GM18951 (cell line): ENCODE measurements around the gene EEIG2.

Experiments
- POLR2A ChIP-seq: IDR thresholded peaks from 4 replicates; pipeline ENCODE4 v1.6.1; 2011; ENCODE audit warnings: mild to moderate bottlenecking; ENCODE audit not compliant: insufficient read length, insufficient read depth; ENCODE audit errors: extremely low read depth
- in situ Hi-C: fragments of 300-500 bp; cut with MboI; formaldehyde crosslinking; loops from one replicate; pipeline ENCODE4 v1.12.0; 2022; ENCODE audit warnings: low sequenced_read_pairs, mixed read lengths, inconsistent platforms; ENCODE audit not compliant: unreplicated experiment

EEIG2 gene

DNA sequence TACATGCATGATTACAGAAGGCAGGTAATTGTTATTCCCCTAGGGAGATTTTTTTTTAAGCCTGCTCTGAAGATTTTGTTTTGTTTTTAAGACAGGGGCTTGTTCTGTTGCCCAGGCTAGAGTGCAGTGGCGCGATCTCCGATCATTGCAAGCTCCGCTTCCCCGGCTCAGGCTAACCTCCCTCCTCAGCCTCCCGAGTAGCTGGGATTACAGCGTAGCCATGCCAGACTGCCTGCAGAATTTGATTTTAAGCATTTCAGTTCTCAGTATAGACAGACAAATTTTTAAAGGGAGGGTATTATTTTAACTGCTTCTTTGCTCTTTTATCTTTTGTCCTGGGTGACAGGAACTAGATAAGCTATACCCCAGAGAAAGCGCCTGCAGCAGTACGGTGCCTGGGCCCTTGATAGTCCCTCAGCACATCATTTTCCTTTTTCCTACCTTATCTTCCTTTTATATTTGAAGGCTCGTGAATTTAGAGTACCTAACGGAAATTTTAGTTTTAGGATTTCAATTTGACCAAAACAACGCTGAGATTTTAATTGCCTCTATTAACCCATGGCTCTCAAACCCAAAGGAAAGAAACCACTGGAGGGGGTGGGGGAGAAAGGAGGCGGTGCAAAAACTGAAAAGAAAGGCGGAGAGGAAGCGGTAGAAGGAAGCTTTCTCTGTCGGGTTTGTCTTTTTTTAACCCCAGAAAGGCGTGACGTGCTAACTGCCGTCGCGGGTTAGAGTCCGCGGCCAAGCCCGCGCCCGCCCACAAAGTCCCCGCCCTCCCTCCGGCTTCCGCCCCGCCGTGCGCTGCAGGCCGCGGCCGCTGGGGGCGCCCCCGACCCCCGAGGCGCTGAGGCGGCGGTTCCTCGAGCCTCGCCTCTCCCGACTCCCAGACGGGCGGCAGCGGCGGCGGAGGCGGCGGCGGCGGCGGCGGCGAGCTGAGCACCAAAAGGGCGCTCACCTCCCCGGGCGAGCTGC, at the start of gene EEIG2:
TSS of gene EEIG2 (plus strand) at position 886 of the 972 bp plus-strand sequence. CDS start 329 bp downstream, outside the sequence.
- in situ Hi-C loops, result loop anchor here (10.0 kb wide), 1 partner anchor 45 kb away; no protein-coding TSS in a partner anchor
- peak; percentile 54 for TF ChIP-seq POLR2A

DNA sequence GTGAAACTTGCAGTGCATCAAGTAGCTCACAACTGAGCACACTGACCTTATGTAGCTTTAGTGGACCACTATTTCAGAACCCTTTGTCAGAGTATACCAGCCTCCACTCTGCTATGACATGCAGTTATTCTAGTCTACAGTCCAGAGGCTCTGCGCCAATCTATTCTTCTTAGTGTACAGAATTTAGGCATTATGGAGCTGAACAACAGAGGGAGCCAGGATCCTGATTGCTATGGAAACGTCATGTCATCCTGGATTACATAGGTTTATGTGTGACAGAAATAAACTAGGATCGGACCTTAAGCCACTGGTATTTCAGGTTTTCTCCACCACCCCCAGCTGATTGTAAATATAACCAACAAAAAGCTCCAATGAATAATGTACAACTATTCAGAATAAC, 48.1 kb upstream of the EEIG2 start:
- TF ChIP-seq POLR2A, result no peak
- in situ Hi-C loops, result loop anchor here (10.0 to 25.0 kb wide), 2 partner anchors 53 to 126 kb away; partner anchors contain the start of gene EEIG2

DNA sequence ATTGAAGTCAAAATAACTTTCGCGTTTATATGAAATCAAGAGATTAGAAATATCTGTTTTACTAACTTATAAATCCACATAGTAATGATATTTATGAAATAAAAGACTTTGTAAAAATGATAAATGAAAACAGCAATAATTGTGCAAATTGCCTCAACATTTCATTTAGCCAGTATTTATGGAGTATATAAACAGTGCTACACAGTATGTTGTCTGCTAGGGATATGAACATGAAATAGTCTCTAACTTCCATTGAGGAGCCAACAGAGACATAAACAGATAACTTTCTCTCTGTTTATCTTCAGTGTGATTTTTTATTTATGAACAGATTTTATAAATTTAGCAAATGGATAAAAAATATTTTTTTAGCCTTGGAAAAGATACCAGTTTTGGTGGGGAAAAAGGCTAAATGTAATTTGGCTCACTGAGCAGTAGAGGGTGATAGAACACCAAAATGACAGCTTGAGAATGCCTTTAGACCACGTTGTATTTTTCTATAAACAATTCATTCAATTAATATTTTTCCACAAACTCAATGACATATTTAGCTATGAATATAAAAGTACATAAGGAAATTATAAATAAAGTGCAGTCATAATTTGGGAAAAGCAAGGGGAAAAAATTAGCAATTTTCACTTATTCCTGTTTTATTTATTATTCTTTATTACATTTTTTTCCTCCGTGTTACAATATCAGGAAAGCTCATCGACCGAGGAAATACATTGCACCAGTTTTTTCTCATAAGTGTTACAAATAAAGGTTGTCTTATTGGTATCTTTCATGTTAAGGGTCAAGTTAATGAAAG, 47.5 kb upstream of the EEIG2 start:
- in situ Hi-C loops, result loop anchor here (10.0 to 25.0 kb wide), 2 partner anchors 52 to 125 kb away; partner anchors contain the start of gene EEIG2
- TF ChIP-seq POLR2A, result no peak

DNA sequence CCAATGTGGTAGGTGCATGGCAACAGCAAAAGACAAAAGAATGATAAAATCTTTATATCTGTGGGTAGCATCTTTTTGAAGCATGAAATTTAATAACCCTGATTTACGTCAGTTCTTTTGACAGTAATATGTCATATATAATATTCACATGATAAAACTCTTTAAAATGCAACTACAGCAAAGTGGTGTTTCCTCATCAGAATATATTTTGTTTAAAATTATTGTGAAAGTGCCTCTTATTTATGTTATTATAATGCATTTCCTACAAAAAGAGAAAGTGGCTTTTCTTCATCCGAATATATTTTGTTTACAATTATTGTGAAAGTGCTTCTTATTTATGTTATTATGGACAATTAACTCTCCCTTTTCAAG, 46.9 kb upstream of the EEIG2 start:
- TF ChIP-seq POLR2A, result no peak
- in situ Hi-C loops, result loop anchor here (10.0 to 25.0 kb wide), 2 partner anchors 52 to 124 kb away; partner anchors contain the start of gene EEIG2

DNA sequence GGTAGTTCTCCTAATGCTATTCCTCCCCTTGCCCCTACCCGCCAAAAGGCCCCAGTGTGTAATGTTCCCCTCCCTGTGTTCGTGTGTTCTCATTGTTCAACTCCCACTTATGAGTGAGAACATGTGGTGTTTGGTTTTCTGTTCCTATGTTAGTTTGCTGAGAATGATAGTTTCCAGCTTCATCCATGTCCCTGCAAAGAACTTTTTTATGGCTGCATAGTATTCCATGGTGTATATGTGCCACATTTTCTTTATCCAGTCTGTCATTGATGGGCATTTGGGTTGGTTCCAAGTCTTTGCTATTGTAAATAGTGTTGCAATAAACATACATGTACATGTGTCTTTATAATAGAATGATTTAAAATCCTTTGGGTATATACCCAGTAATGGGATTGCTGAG, 46.0 kb upstream of the EEIG2 start:
- in situ Hi-C loops, result loop anchor here (10.0 to 25.0 kb wide), 2 partner anchors 51 to 123 kb away; partner anchors contain the start of gene EEIG2

DNA sequence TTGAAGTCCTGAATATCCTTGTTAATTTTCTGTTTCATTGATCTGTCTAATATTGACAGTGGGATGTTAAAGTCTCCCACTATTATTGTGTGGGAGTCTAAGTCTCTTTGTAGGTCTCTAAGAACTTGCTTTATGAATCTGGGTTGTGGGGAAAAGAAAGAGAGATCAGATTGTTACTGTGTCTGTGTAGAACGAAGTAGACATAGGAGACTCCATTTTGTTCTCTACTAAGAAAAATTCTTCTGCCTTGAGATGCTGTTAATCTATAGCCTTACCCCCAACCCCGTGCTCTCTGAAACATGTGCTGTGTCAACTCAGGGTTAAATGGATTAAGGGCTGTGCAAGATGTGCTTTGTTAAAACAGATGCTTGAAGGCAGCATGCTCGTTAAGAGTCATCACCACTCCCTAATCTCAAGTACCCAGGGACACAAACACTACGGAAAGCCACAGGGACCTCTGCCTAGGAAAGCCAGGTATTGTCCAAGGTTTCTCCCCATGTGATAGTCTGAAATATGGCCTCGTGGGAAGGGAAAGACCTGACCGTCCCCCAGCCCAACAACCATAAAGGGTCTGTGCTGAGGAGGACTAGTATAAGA, 42.5 kb upstream of the EEIG2 start:
- in situ Hi-C loops, result loop anchor here (10.0 to 25.0 kb wide), 2 partner anchors 47 to 120 kb away; partner anchors contain the start of gene EEIG2

DNA sequence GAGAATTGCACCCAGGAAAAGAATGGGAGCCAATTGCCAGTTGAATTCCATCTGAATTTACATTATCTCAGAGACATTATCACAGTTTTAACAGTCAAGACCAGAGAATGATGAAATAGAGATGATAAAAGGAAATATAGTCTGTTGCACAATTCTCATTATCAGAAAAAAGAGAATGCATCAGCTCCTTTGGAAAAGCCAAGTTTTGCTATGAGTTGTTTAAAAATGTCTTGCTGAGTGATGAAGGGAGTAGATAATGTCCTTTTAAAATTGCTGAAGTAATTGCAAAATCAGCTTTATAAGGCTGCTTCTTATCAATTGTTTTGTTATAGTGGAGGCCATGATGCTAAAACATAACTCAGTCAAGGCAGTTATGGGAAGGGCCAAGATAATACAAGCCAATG, 37.9 kb upstream of the EEIG2 start:
- no peak for TF ChIP-seq POLR2A
- in situ Hi-C loops, result loop anchor here (25.0 kb wide), 1 partner anchor 115 kb away; no protein-coding TSS in a partner anchor

DNA sequence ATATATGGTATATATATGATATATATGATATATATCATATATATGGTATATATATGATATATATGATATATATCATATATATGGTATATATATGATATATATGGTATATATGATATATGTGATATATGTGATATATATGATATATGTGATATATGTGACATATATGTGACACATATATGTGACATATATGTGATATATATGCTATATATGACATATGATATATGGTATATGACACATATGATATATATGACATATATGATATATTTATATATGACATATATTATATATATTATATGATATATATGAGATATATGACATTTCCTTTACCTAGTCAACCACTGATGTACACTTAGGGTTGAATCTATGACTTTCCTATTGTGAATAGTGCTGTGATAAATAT, 36.1 kb upstream of the EEIG2 start:
- no peak for TF ChIP-seq POLR2A
- in situ Hi-C loops, result loop anchor here (25.0 kb wide), 1 partner anchor 113 kb away; no protein-coding TSS in a partner anchor

DNA sequence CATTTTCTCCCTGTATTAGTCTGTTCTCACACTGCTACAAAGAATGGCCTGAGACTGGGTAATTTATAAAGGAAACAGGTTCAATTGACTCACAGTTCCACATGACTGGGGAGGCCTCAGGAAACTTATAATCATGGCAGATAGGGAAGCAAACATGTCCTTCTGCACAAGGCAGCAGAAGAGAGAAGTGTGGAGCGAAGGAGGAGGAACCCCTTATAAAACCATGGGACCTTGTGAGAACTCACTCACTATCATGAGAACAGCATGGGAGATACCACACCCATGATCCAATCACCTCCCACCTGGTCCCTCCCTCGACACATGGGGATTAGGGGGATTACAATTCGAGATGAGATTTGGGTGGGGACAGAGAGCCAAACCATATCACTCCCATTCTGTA, 35.2 kb upstream of the EEIG2 start:
- no peak for TF ChIP-seq POLR2A
- in situ Hi-C loops, result loop anchor here (25.0 kb wide), 1 partner anchor 113 kb away; no protein-coding TSS in a partner anchor

DNA sequence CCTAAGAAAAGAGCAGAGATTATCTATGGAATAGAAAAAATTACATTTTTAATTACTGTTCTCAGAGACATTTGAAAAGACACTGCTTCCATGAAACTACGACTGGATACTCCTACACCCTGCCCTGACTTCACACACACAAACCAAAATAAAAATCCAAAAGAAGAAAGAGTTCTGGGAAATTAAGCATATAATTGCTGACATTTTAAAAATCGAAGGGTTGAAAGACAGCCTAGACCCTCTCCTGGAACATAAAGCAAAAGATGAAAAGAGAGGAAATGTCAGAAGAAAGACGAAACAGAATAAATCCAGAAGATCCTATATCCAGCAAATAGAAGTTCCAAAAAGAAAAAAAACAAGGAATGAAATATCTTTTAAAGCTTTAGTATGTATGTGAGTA, 32.8 kb upstream of the EEIG2 start:
- TF ChIP-seq POLR2A, result no peak
- in situ Hi-C loops, result no loop called here

DNA sequence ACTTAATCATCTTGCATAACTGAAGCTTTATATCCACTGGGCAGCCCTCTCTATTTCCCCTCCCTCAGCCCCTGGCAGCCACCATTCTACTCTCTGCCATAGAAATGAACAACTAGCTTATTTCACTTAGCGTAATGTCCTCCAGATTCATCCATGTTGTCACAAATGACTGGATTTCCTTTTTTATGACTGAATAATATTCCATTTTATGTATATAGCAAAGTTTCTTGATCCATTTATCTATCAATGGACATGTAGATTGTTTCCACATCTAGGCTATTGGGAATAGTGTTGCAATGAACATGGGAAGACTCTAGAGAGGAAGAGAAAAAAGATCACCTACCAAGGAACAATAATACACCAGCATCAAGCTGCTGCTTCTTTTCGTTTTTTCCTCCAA, 32.1 kb upstream of the EEIG2 start:
- no peak for TF ChIP-seq POLR2A
- in situ Hi-C loops, result no loop called here

DNA sequence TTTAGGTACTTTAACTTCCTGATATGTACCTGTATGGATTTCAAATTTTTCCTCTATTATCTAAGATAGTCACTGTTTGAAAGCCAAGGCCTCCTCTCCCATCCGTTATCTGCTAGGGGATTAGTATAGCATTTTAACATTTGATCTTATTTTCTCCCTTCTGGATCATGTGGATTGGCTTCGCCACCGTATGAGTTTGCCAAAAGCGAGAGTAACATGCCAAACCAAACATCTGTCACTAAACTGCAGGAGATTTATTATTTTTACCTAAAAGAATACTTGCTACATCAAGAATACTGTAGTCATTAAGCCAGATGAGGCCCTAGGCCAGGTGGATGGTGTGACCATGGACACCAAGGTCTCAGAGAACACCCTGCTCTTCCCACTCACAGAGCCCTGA, 28.5 kb upstream of the EEIG2 start:
- no peak for TF ChIP-seq POLR2A
- in situ Hi-C loops, result no loop called here

DNA sequence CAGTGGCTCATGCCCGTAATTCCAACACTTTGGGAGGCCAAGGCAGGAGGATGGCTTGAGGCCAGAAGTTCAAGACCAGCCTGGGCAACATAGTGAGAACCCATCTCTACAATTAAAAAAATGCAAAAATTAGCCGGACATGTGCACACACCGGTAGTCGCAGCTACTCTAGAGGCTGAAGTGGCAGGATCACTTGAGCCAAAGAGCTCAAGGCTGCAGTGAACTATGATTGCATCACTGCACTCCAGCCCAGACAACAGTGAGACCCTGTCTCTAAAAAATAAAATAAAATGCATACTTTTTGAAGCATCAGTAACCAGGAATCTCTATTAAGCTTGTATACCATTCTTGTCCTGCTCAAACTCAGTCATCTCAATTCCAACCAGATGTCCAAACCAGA, 27.2 kb upstream of the EEIG2 start:
- TF ChIP-seq POLR2A, result no peak
- in situ Hi-C loops, result no loop called here
